ENCODE measurements around the gene CRX. TPM values are rescaled to one million over a fixed set of nuclear protein-coding genes. Genes with fewer than 3 reads are reported as not detected.
"Not testable (repeated sequence)": the region's sequence is repeated elsewhere in the genome, so short reads cannot be mapped to it uniquely, and the experiment has no call there.

CRX gene
- total and polyA plus RNA-seq, 2 donors (not counting 1 experiment from before 2014, with no cell fraction given) = not detected

- H3K4me1 ChIP-seq (ENCODE audit: control insufficient read depth, extremely low read depth, insufficient read depth, low read length); DNase-seq (ENCODE audit: low read depth in 2 of 2); H3K27ac ChIP-seq (ENCODE audit: insufficient read depth, low read length); H3K9ac ChIP-seq (ENCODE audit: insufficient read depth, low read length); H3K4me2 ChIP-seq (ENCODE audit: extremely low read depth, insufficient read depth, low read length); H3K4me3 ChIP-seq (replicated peaks in 1 of 4; ENCODE audit: control extremely low read depth in 1 of 4, insufficient read depth in 1 of 4, low read depth in 3 of 4, low read length in 4 of 4); H3K36me3 ChIP-seq (ENCODE audit: control insufficient read depth, insufficient read depth, low read length); H3K27me3 ChIP-seq (ENCODE audit: control insufficient read depth, insufficient read depth, low read length); H3K9me3 ChIP-seq (ENCODE audit: control insufficient read depth, insufficient read depth, low read depth, low read length); H4K20me1 ChIP-seq (ENCODE audit: control insufficient read depth, extremely low read depth, insufficient read depth, low read length); H3K79me2 ChIP-seq (ENCODE audit: control insufficient read depth, insufficient read depth, low read length); H2AFZ ChIP-seq (ENCODE audit: low read length): not testable (repeated sequence)
Measured at GRCh38 chr19:47859838-47860237, 38.1 kb downstream of the CRX start.

GRCh38 chr19:47860602-47861297 is 39.0 kb downstream of the CRX start:
- Histone ChIP-seq H4K20me1 (ENCODE audit: control insufficient read depth, extremely low read depth, insufficient read depth, low read length) (no peaks in the 10 kb centered on the region), H3K27me3 (ENCODE audit: control insufficient read depth, insufficient read depth, low read length) (no peaks in the 10 kb centered on the region), H3K9ac (ENCODE audit: insufficient read depth, low read length) (no peak overlapping the region), H3K79me2 (ENCODE audit: control insufficient read depth, insufficient read depth, low read length) (no peaks in the 10 kb centered on the region), H3K36me3 (ENCODE audit: control insufficient read depth, insufficient read depth, low read length) (no peaks in the 10 kb centered on the region), H2AFZ (ENCODE audit: low read length) (no peak overlapping the region), H3K27ac (ENCODE audit: insufficient read depth, low read length) (no peak overlapping the region), H3K4me1 (ENCODE audit: control insufficient read depth, extremely low read depth, insufficient read depth, low read length) (no peaks in the 10 kb centered on the region), H3K4me2 (ENCODE audit: extremely low read depth, insufficient read depth, low read length) (no peak overlapping the region), H3K4me3 (replicated peaks in 1 of 4; ENCODE audit: control extremely low read depth in 1 of 4, insufficient read depth in 1 of 4, low read depth in 3 of 4, low read length in 4 of 4) (no peak overlapping the region), H3K9me3 (ENCODE audit: control insufficient read depth, insufficient read depth, low read depth, low read length) (no peaks in the 10 kb centered on the region)
- TF ChIP-seq EZH2 (IDR thresholded peaks at IDR 0.05; ENCODE audit: low read length, missing control alignments) (no peak), CTCF (conservative IDR thresholded peaks at IDR 0.05 in 1 of 2, IDR thresholded peaks at IDR 0.05 in 1 of 2; ENCODE audit: low read depth in 1 of 2, low read length in 2 of 2) (no peak)
- DNase-seq (ENCODE audit: low read depth in 2 of 2) = no peak

GRCh38 chr19:47861630-47862029 is 39.9 kb downstream of the CRX start:
- no peaks in the 10 kb centered on the region for H3K9me3 ChIP-seq (ENCODE audit: control insufficient read depth, insufficient read depth, low read depth, low read length)
- H3K27me3 ChIP-seq (ENCODE audit: control insufficient read depth, insufficient read depth, low read length) = no peaks in the 10 kb centered on the region
- TF ChIP-seq EZH2 (IDR thresholded peaks at IDR 0.05; ENCODE audit: low read length, missing control alignments) (no peak), CTCF (conservative IDR thresholded peaks at IDR 0.05 in 1 of 2, IDR thresholded peaks at IDR 0.05 in 1 of 2; ENCODE audit: low read depth in 1 of 2, low read length in 2 of 2) (no peak)
- no peak for DNase-seq (ENCODE audit: low read depth in 2 of 2)
- no peaks in the 10 kb centered on the region for H3K4me1 ChIP-seq (ENCODE audit: control insufficient read depth, extremely low read depth, insufficient read depth, low read length)
- H3K9ac ChIP-seq (ENCODE audit: insufficient read depth, low read length) = no peak overlapping the region
- no peak overlapping the region for H3K4me2 ChIP-seq (ENCODE audit: extremely low read depth, insufficient read depth, low read length)
- H2AFZ ChIP-seq (ENCODE audit: low read length) = no peak overlapping the region
- no peak overlapping the region for H3K27ac ChIP-seq (ENCODE audit: insufficient read depth, low read length)
- H3K36me3 ChIP-seq (ENCODE audit: control insufficient read depth, insufficient read depth, low read length) = no peaks in the 10 kb centered on the region
- no peaks in the 10 kb centered on the region for H3K79me2 ChIP-seq (ENCODE audit: control insufficient read depth, insufficient read depth, low read length)
- H4K20me1 ChIP-seq (ENCODE audit: control insufficient read depth, extremely low read depth, insufficient read depth, low read length) = no peaks in the 10 kb centered on the region
- no peak overlapping the region for H3K4me3 ChIP-seq (replicated peaks in 1 of 4; ENCODE audit: control extremely low read depth in 1 of 4, insufficient read depth in 1 of 4, low read depth in 3 of 4, low read length in 4 of 4)
